Muscle of leg (tissue), 11 donors: ENCODE measurements around the gene RER1. TPM values are rescaled to one million over a fixed set of nuclear protein-coding genes. Genes with fewer than 3 reads are reported as not detected.

Source experiments
- DNase-seq: peaks from one replicate; pipeline ENCODE4 v3.0.0; 2013
- H3K27ac ChIP-seq: one replicate; pipeline ENCODE4 v1.5.1; 2013; ENCODE audit warnings: mild to moderate bottlenecking, low read length, control low read depth
- H3K27me3 ChIP-seq: one replicate; pipeline ENCODE4 v1.6.1; 2013; ENCODE audit warnings: low read length; ENCODE audit not compliant: control insufficient read depth, insufficient read depth
- H3K36me3 ChIP-seq: one replicate; pipeline ENCODE4 v1.6.1; 2013; ENCODE audit warnings: low read length; ENCODE audit not compliant: control insufficient read depth, insufficient read depth
- H3K4me1 ChIP-seq: one replicate; pipeline ENCODE4 v1.6.1; 2013; ENCODE audit warnings: low read length; ENCODE audit not compliant: control insufficient read depth, insufficient read depth
- H3K4me3 ChIP-seq: one replicate; pipeline ENCODE4 v1.5.1; 2013; ENCODE audit warnings: low read length, control low read depth
- H3K9me3 ChIP-seq: replicated peaks from 2 replicates; pipeline ENCODE4 v1.6.1; 2013; ENCODE audit warnings: low read depth, low read length; ENCODE audit not compliant: control insufficient read depth
- WGBS: methylation state at CpG from one replicate; pipeline ENCODE4 v1.1.5; 2013; ENCODE audit warnings: missing lambda C conversion rate; ENCODE audit not compliant: insufficient coverage; 5-methylcytosine and 5-hydroxymethylcytosine counted together
- polyA plus RNA-seq, 8 donors: library from polyadenylated mRNA; unstranded; fragments of 120-200 nt; gene quantifications; one replicate each; pipeline versions ENCODE4 v1.2.1 to v1.2.3, GENCODE V29; 2013; ENCODE audit warnings: inconsistent platforms in 1 of 8, low replicate concordance in 1 of 8; ENCODE audit not compliant: insufficient read length in 8 of 8, insufficient read depth in 1 of 8
- total RNA-seq: library from RNA; stranded (reverse); fragments of 120-200 nt; gene quantifications from one replicate; pipeline ENCODE4 v1.2.4, GENCODE V29; 2013

The RER1 gene
- total and polyA plus RNA-seq, 9 donors, result 57.5 to 86.6 (median 69.3) TPM

DNA sequence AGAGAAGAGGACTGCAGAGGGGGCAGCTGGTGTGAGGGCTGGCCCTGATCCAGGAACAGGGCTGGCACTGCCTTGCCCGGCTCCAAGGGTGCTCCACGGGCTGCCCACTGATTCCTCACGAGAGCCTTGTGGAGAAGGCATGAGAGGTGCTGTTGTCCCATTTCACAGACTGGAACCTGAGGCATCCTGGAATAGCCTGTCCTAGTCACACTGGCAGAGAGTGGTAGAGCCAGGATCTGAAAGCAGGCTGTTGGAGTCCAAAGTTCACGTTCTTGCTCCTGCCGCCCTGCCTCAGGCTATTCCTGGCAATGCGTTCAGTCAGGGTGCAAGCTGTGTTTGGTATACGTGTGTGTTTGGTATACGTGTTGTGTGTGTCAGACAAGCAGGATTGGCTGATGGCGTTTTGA lies 1.8 kb downstream of the RER1 start:
- H3K36me3 ChIP-seq, result peaks cover 54% of the 10 kb centered on the region
- H3K4me1 ChIP-seq, result peaks cover 24% of the 10 kb centered on the region
- 91% methylated on average over 9 of the region's 9 CpGs for WGBS
- no peaks in the 10 kb centered on the region for H3K9me3 ChIP-seq
- no peak overlapping the region for H3K27ac ChIP-seq
- H3K4me3 ChIP-seq, result no peak overlapping the region
- no peaks in the 10 kb centered on the region for H3K27me3 ChIP-seq
- no peak for DNase-seq

DNA sequence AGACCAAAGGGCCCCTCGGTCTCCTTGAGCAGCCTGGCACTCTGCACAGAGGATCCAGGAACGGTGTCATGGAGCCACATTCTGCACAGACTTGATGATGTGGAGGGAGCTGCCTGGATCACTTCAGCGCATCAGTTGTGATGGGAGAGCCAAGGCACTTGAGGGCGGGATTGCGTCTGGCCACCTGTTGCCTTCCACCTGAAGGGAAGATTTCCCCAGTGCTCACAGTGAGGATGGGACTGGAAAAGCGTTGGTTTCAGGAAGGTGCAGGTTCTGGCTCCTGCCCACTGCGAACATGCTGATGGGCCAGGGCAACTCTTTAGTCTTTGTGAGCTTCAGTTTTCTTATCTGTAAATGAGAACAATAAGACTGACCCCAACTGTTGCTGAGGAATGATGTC lies 2.6 kb downstream of the RER1 start:
- 90% methylated on average over 5 of the region's 7 CpGs for WGBS
- H3K27ac ChIP-seq, result no peak overlapping the region
- H3K9me3 ChIP-seq, result no peaks in the 10 kb centered on the region
- DNase-seq, result no peak
- H3K36me3 ChIP-seq, result peaks cover 61% of the 10 kb centered on the region
- H3K27me3 ChIP-seq, result no peaks in the 10 kb centered on the region
- peaks cover 24% of the 10 kb centered on the region for H3K4me1 ChIP-seq
- H3K4me3 ChIP-seq, result no peak overlapping the region

DNA sequence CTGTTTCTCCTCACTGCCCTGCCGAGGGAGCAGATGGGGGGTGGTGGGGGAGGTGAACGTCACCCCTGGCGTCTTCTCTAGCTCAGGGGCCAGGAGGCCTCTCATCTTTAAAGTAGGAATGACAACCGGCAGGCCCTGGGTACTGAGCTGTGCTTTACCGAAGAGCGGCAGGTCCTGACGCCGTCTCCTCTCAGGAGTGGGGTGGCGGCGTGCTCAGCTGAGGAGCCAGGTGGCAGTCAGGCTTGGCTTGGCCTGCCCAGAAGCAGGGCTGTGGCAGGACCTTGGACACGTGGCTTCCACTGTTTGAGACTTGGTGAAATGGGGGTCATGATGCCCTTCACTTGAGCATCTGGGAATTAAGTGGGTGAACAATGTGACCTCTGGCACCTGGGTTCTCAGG lies 3.1 kb downstream of the RER1 start:
- Histone ChIP-seq H3K27ac (no peak overlapping the region), H3K27me3 (no peaks in the 10 kb centered on the region), H3K36me3 (peaks cover 66% of the 10 kb centered on the region), H3K9me3 (no peaks in the 10 kb centered on the region), H3K4me3 (no peak overlapping the region), H3K4me1 (peaks cover 24% of the 10 kb centered on the region)
- 85% methylated on average over 10 of the region's 11 CpGs for WGBS
- DNase-seq, result no peak

DNA sequence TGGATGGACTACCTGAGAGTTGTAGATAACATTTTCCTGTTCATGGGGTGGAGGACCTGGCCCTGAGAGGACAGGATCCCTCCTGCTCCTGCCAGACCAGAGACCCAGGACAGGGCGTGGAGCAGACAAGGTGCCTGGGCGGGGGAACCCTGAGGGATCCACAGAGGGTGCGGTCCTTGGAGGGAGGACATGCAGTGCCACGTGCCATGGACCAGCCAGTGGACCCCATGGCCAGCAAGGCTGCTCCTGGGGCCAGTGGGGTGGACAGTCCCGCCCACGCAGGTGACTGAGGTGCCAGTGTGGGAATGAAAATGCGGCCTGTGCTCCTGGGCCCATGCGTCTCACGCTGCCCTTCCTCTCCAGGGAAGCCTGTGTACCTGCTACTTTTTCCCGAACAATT lies 3.6 kb downstream of the RER1 start:
- Histone ChIP-seq H3K4me3 (no peak overlapping the region), H3K4me1 (peaks cover 21% of the 10 kb centered on the region), H3K9me3 (no peaks in the 10 kb centered on the region), H3K27ac (no peak overlapping the region), H3K36me3 (peaks cover 70% of the 10 kb centered on the region), H3K27me3 (no peaks in the 10 kb centered on the region)
- DNase-seq, result no peak
- WGBS, result 86% methylated on average over 9 of the region's 10 CpGs

DNA sequence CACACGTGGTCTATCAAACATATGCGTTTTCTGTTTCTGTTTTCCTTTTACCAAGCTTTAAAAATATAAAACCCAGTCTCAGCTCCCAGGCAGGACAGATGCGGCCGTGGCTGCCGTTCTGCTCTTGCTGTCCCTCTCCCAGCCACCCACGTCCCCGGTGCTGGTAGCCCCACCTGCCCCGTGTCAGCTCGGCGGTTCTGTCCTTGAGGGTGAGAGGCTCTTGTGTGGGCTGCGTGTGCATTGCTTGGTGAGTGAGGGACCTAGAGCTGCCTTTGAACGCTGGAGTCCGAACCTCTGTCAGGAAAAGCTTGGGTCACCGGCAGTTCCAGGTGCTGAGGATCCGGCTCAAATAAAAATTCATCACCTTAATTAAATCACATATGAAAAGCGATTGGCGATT lies 4.4 kb downstream of the RER1 start:
- Histone ChIP-seq H3K4me1 (peaks cover 14% of the 10 kb centered on the region), H3K4me3 (no peak overlapping the region), H3K9me3 (no peaks in the 10 kb centered on the region), H3K27me3 (no peaks in the 10 kb centered on the region), H3K36me3 (peaks cover 78% of the 10 kb centered on the region), H3K27ac (no peak overlapping the region)
- DNase-seq, result no peak
- 82% methylated on average over 7 of the region's 17 CpGs for WGBS

DNA sequence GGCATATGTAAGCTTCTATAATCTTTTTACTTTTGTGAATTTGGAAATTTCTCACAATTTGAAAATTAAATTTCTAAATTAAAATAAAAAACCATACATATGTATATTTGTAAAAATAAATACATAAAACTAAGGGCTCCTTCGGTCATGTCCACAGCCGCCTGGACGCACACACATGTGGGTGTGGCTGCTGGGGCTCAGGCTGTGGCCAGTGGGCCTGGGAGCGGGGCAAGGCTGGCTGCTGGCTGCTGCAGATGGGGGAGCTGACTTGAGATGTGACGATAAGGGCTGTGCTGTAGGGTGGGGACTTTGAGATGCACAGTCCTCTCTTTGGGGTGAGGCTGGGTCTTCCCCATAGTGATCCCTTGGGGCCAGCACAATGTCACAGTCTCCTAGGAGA lies 4.8 kb downstream of the RER1 start:
- Histone ChIP-seq H3K36me3 (peaks cover 80% of the 10 kb centered on the region), H3K27ac (no peak overlapping the region), H3K4me1 (peaks cover 14% of the 10 kb centered on the region), H3K4me3 (no peak overlapping the region), H3K9me3 (no peaks in the 10 kb centered on the region), H3K27me3 (no peaks in the 10 kb centered on the region)
- no peak for DNase-seq
- 88% methylated on average over 4 of the region's 5 CpGs for WGBS

DNA sequence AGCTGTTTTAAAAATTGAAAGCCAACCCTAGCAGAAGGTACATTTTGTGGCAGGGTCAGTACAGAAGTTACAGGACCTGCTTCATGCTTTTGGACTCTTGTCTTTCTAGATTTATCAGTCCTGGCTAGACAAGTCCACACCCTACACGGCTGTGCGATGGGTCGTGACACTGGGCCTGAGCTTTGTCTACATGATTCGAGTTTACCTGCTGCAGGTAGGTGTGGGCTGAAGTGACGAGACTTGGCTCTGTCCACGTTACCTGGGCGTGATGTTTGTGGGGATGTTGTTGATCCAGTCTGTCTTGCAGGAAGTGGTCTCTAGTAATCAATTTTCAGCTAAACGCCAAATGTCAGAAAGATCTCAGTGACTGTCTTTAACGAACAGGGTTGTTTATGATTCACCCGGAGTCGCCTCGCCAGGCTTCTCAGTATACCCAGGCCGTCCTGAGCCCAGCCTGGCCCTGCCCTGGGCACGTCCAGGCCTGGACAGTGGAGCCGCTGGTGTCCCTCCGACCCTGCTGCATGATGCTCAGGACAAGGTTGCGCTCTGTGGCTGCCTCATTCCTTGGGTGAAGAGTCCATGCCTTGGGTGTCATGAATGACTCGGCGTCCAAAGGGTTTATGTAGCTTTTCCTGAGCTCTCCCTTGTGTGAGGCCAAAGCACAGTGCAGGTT lies 5.5 kb downstream of the RER1 start:
- H3K4me3 ChIP-seq, result no peak overlapping the region
- 94% methylated on average over 17 of the region's 19 CpGs for WGBS
- H3K36me3 ChIP-seq, result peaks cover 87% of the 10 kb centered on the region

DNA sequence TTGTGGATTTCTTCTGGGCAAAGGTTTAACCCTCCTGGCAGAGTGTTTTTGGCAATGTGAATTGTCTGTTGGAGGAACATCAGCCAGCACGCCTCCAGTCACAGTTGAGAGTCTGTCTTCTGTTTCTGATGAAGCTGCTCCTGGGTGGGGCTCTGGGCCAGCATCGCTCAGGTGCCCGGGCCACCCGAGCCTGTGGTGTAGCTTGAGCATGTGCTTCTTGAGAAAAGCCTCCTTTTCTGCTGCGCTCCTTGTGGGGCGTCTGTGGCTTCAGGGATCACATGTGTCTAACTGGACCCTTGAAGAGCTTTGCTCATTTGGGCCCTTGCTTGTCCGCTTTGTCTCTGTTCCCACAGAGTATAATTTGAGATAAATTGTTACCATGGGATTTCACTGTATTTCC lies 7.2 kb downstream of the RER1 start:
- Histone ChIP-seq H3K4me1 (no peaks in the 10 kb centered on the region), H3K27ac (no peak overlapping the region), H3K36me3 (peaks cover 94% of the 10 kb centered on the region), H3K27me3 (no peaks in the 10 kb centered on the region), H3K4me3 (no peak overlapping the region), H3K9me3 (no peaks in the 10 kb centered on the region)
- DNase-seq, result no peak
- whole genome bisulfite sequencing, result 92% methylated on average over 7 of the region's 7 CpGs

More for the DNA sequence above, 5.5 kb downstream of the RER1 start:
- DNase-seq, result no peak
- Histone ChIP-seq H3K27ac (no peak overlapping the region), H3K4me1 (peaks cover 14% of the 10 kb centered on the region), H3K27me3 (no peaks in the 10 kb centered on the region), H3K9me3 (no peaks in the 10 kb centered on the region)

DNA sequence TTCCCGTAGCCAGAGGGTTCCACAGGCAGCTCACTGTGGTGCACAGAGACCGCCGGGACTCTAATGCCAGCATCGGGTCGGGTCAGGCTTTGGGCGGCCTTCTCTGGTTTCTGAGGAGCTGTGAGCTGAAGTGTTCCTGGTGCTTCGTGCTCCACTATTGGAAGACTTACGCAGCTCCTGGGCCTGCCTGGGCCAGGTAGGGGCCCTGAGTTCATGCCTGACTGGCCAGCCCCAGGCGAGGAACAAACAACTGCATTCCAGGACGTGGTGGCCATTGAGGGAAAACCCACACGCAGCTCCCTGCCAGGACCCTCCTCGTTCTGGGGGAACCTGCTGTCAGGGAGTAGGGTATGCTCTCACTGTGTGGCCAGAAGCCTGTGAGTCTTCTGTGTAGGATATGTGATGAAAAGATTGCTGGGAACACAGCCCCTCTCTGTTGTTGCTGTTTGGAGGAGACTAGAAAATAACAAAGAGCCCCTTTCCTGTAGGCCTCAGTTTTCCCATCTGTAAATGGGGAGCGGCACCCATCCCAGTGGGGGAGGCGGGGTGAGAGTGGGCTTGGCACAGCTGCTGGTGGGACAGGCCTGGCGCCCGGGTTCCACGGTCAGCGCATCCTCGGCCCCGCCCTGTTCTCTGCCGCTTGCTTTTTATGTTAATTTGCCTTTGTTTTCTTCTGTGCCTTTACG lies 8.4 kb downstream of the RER1 start:
- no peak for DNase-seq
- peaks cover 94% of the 10 kb centered on the region for H3K36me3 ChIP-seq
- H3K27me3 ChIP-seq, result no peaks in the 10 kb centered on the region
- H3K4me3 ChIP-seq, result no peak overlapping the region
- no peaks in the 10 kb centered on the region for H3K4me1 ChIP-seq
- H3K27ac ChIP-seq, result no peak overlapping the region
- H3K9me3 ChIP-seq, result no peaks in the 10 kb centered on the region
- WGBS, result 89% methylated on average over 19 of the region's 22 CpGs

GRCh38 chr1:2400576-2400909 lies 8.9 kb downstream of the RER1 start:
- Histone ChIP-seq H3K36me3 (peaks cover 94% of the 10 kb centered on the region), H3K27me3 (no peaks in the 10 kb centered on the region), H3K27ac (no peak overlapping the region), H3K4me3 (no peak overlapping the region), H3K9me3 (no peaks in the 10 kb centered on the region), H3K4me1 (no peaks in the 10 kb centered on the region)
- WGBS, result 90% methylated on average over 6 of the region's 10 CpGs
- DNase-seq, result no peak
